MCF 10A (cell line): ENCODE measurements around the gene SEPTIN11. TPM values are rescaled to one million over a fixed set of nuclear protein-coding genes. Genes with fewer than 3 reads are reported as not detected.

Source experiments
- BruUV-seq: library from RNA; stranded (reverse); fragments of 400-500 nt; replicated peaks from 2 replicates; lab custom pipeline; 2021; lab: Mats Ljungman, UMichigan
- CTCF ChIA-PET: fragments of 300-600 bp; sonication (Branson Sonifier 250); formaldehyde crosslinking; extraction: SDS; loops from one replicate; lab custom pipeline; 2021; ENCODE audit warnings: antibody characterized with exemption, inconsistent platforms; lab: Yijun Ruan, JAX
- POLR2A ChIA-PET: fragments of 300-600, 350-650 bp; sonication (Branson Sonifier 250); formaldehyde crosslinking; extraction: SDS; loops from one replicate; lab custom pipeline; 2020; ENCODE audit warnings: antibody characterized with exemption, inconsistent platforms; lab: Yijun Ruan, JAX
- DNase-seq: peaks from one replicate; pipeline ENCODE4 v3.0.0-alpha.2; 2018; ENCODE audit not compliant: unreplicated experiment
- H3K27ac Mint-ChIP-seq: one replicate; pipeline ENCODE4 v1.8.0; 2022; ENCODE audit warnings: mild to moderate bottlenecking, low read depth, mixed read lengths; ENCODE audit not compliant: unreplicated experiment
- H3K27me3 Mint-ChIP-seq: one replicate; pipeline ENCODE4 v1.8.0; 2022; ENCODE audit warnings: mixed read lengths; ENCODE audit not compliant: insufficient read depth, unreplicated experiment
- H3K36me3 Mint-ChIP-seq: one replicate; pipeline ENCODE4 v1.8.0; 2022; ENCODE audit warnings: mild to moderate bottlenecking, moderate library complexity, mixed read lengths; ENCODE audit not compliant: insufficient read depth, unreplicated experiment
- H3K4me1 Mint-ChIP-seq: one replicate; pipeline ENCODE4 v1.8.0; 2022; ENCODE audit warnings: mixed read lengths; ENCODE audit not compliant: insufficient read depth, unreplicated experiment
- H3K4me3 Mint-ChIP-seq: one replicate; pipeline ENCODE4 v1.8.0; 2022; ENCODE audit warnings: mild to moderate bottlenecking, moderate library complexity, mixed read lengths; ENCODE audit not compliant: unreplicated experiment
- H3K9me3 Mint-ChIP-seq: one replicate; pipeline ENCODE4 v1.8.0; 2022; ENCODE audit warnings: mixed read lengths; ENCODE audit not compliant: unreplicated experiment
- intact Hi-C: fragments of 100-400 bp; cut with micrococcal nuclease; formaldehyde crosslinking; loops from 2 replicates; pipeline ENCODE4 v1.14.1; 2022
- total RNA-seq: library from RNA; stranded (reverse); gene quantifications from 2 replicates; pipeline ENCODE4 v1.2.3, GENCODE V29; 2022
- TF ChIP-seq, protein P1 (sequence below): fragments of 200-600 bp; IDR thresholded peaks from one replicate; pipeline ENCODE4 v1.8.0; 2022; ENCODE audit warnings: antibody characterized with exemption, mild to moderate bottlenecking; ENCODE audit not compliant: unreplicated experiment

SEPTIN11 gene
- total RNA-seq, 1 experiment from 2014 or later = 82.7 TPM

GRCh38 chr4:76964769-76965168, 15.2 kb downstream of the SEPTIN11 start:
- no peak overlapping the region for H3K4me3 Mint-ChIP-seq
- ChIA-PET CTCF (interaction anchor here (1.3 kb wide), 1 partner anchor 205 kb away, joined by 3 read pairs; no protein-coding TSS in a partner anchor), POLR2A (interaction anchor here (0.7 kb wide), 1 partner anchor 338 kb away, joined by 3 read pairs; no protein-coding TSS in a partner anchor)
- peaks cover 7% of the 10 kb centered on the region for H3K36me3 Mint-ChIP-seq
- intact Hi-C loops = no loop called here
- H3K27ac Mint-ChIP-seq = no peak overlapping the region
- DNase-seq = no peak
- peaks cover 7% of the 10 kb centered on the region for H3K9me3 Mint-ChIP-seq
- TF ChIP-seq, protein P1, sequence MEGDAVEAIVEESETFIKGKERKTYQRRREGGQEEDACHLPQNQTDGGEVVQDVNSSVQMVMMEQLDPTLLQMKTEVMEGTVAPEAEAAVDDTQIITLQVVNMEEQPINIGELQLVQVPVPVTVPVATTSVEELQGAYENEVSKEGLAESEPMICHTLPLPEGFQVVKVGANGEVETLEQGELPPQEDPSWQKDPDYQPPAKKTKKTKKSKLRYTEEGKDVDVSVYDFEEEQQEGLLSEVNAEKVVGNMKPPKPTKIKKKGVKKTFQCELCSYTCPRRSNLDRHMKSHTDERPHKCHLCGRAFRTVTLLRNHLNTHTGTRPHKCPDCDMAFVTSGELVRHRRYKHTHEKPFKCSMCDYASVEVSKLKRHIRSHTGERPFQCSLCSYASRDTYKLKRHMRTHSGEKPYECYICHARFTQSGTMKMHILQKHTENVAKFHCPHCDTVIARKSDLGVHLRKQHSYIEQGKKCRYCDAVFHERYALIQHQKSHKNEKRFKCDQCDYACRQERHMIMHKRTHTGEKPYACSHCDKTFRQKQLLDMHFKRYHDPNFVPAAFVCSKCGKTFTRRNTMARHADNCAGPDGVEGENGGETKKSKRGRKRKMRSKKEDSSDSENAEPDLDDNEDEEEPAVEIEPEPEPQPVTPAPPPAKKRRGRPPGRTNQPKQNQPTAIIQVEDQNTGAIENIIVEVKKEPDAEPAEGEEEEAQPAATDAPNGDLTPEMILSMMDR = no peak
- peaks cover 1% of the 10 kb centered on the region for H3K4me1 Mint-ChIP-seq
- no peaks in the 10 kb centered on the region for H3K27me3 Mint-ChIP-seq
- no TSS peak for BruUV-seq

- TF ChIP-seq, protein P1 = no peak
- peaks cover 7% of the 10 kb centered on the region for H3K9me3 Mint-ChIP-seq
- BruUV-seq = no TSS peak
- peaks cover 7% of the 10 kb centered on the region for H3K36me3 Mint-ChIP-seq
- no peak overlapping the region for H3K27ac Mint-ChIP-seq
- no peak for DNase-seq
- no peak overlapping the region for H3K4me3 Mint-ChIP-seq
- H3K4me1 Mint-ChIP-seq = peaks cover 5% of the 10 kb centered on the region
- no peaks in the 10 kb centered on the region for H3K27me3 Mint-ChIP-seq
- intact Hi-C loops = no loop called here
- POLR2A ChIA-PET = no interaction called here
- CTCF ChIA-PET = interaction anchor here (1.2 kb wide), 1 partner anchor 237 kb away, joined by 3 read pairs; no protein-coding TSS in a partner anchor
These were observed 16.5 kb downstream of the SEPTIN11 start for GRCh38 chr4:76965866-76966579.

DNA sequence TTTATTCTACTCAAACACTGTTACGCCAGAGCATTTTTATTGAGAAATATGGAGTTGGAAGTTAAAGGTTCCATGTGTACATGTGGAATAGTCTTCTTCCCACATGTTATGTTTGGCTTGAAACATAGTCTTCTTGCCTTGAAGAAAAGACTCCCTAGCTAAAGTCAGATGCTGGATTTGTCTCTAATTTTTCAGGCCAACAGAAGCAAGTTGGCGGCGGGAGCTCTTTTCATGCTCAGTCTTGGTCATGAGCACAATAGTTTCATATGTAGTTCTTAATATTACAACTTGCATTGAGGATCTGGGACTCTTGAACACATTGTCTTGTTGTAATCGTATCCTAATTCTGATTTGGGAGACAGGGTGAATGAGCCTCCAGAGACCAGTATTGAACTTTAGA, 19.4 kb downstream of the SEPTIN11 start:
- no peak for DNase-seq
- H3K4me1 Mint-ChIP-seq = peaks cover 7% of the 10 kb centered on the region
- H3K27ac Mint-ChIP-seq = no peak overlapping the region
- H3K27me3 Mint-ChIP-seq = no peaks in the 10 kb centered on the region
- H3K4me3 Mint-ChIP-seq = no peak overlapping the region
- BruUV-seq = no TSS peak
- peaks cover 7% of the 10 kb centered on the region for H3K36me3 Mint-ChIP-seq
- CTCF ChIA-PET = no interaction called here
- TF ChIP-seq, protein P1 = no peak
- intact Hi-C loops = no loop called here
- peaks cover 6% of the 10 kb centered on the region for H3K9me3 Mint-ChIP-seq
- POLR2A ChIA-PET = interaction anchor here (1.0 to 1.6 kb wide), 2 partner anchors 14 to 19 kb away, joined by 3 read pairs; no protein-coding TSS in a partner anchor

DNA sequence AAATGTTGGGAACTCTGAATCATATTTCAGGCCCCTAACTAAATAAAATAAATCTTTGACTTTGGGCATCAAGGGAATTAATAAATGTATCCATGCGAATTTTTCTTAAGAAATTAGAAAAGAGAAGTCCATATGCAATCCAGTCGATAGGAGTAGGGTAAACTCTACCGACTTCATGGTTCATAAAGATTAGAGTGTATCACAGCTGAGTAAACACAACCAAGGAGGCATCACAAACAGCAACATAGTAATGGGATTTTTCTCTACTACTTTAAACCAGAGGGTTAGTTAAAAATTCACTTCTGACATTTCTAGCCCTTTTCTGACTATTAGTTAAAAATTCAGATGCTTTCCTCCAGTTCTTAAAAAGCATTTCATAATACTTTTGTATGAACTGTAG, 19.9 kb downstream of the SEPTIN11 start:
- intact Hi-C loops = no loop called here
- ChIA-PET POLR2A (interaction anchor here (0.7 to 1.0 kb wide), 2 partner anchors 14 to 186 kb away, joined by 3 read pairs; no protein-coding TSS in a partner anchor), CTCF (no interaction called here)
- Mint-ChIP-seq H3K9me3 (no peaks in the 10 kb centered on the region), H3K36me3 (peaks cover 7% of the 10 kb centered on the region), H3K27ac (no peak overlapping the region), H3K4me1 (peaks cover 11% of the 10 kb centered on the region), H3K27me3 (no peaks in the 10 kb centered on the region), H3K4me3 (no peak overlapping the region)
- DNase-seq = no peak
- TF ChIP-seq, protein P1 = no peak
- no TSS peak for BruUV-seq
